ENCODE results near the gene CDK5. TPM values are rescaled to one million over a fixed set of nuclear protein-coding genes. Genes with fewer than 3 reads are reported as not detected.
A peak's percentile ranks its signal among the peaks of the same experiment; 100 is the strongest.

CDK5 gene
- total RNA-seq, 1 experiment from 2014 or later = 23.8 TPM

- intact Hi-C loops (cut with micrococcal nuclease; ENCODE audit: unreplicated experiment) = no loop called here
- POLR2A ChIA-PET = no interaction called here
These were observed 7.3 kb upstream of the CDK5 start for GRCh38 chr7:151064993-151065392.

GRCh38 chr7:151064454-151064853, 6.8 kb upstream of the CDK5 start:
- no peaks in the 10 kb centered on the region for H3K27me3 Mint-ChIP-seq (ENCODE audit: insufficient read depth, unreplicated experiment)
- peaks cover 40% of the 10 kb centered on the region for H3K4me1 ChIP-seq
- no peak for TF ChIP-seq CTCF (IDR thresholded peaks at IDR 0.05; ENCODE audit: insufficient read depth in 1 of 2, low read depth in 1 of 2, low read length in 1 of 2, severe bottlenecking in 1 of 2, unreplicated experiment in 1 of 2)
- H3K4me3 ChIP-seq (ENCODE audit: low read depth, low read length) = no peak overlapping the region
- no peaks in the 10 kb centered on the region for H3K9me3 Mint-ChIP-seq (ENCODE audit: unreplicated experiment)
- no peak for DNase-seq
- H3K36me3 Mint-ChIP-seq (ENCODE audit: insufficient read depth, unreplicated experiment) = peaks cover 73% of the 10 kb centered on the region
- H3K4me3 Mint-ChIP-seq (ENCODE audit: unreplicated experiment) = no peak overlapping the region
- ChIA-PET POLR2A (no interaction called here), CTCF (no interaction called here)
- no peaks in the 10 kb centered on the region for H3K9me3 ChIP-seq
- intact Hi-C loops (cut with micrococcal nuclease; ENCODE audit: unreplicated experiment) = no loop called here
- BruUV-seq (replicated peaks) = no TSS peak
- H3K27ac Mint-ChIP-seq (ENCODE audit: unreplicated experiment) = no peak overlapping the region
- H3K4me1 Mint-ChIP-seq (ENCODE audit: low read depth, unreplicated experiment) = peaks cover 14% of the 10 kb centered on the region
- H3K27me3 ChIP-seq (replicated peaks; ENCODE audit: control insufficient read depth, insufficient read depth, low read length) = no peaks in the 10 kb centered on the region
- peaks cover 5% of the 10 kb centered on the region for H3K36me3 ChIP-seq (ENCODE audit: control insufficient read depth, insufficient read depth, low read length)

More at GRCh38 chr7:151064993-151065392, 7.3 kb upstream of the CDK5 start:
- no TSS peak for BruUV-seq (replicated peaks)
- no peaks in the 10 kb centered on the region for H3K27me3 Mint-ChIP-seq (ENCODE audit: insufficient read depth, unreplicated experiment)
- no peak for TF ChIP-seq CTCF (IDR thresholded peaks at IDR 0.05; ENCODE audit: insufficient read depth in 1 of 2, low read depth in 1 of 2, low read length in 1 of 2, severe bottlenecking in 1 of 2, unreplicated experiment in 1 of 2)
- Histone ChIP-seq H3K4me1 (peaks cover 40% of the 10 kb centered on the region), H3K27me3 (replicated peaks; ENCODE audit: control insufficient read depth, insufficient read depth, low read length) (no peaks in the 10 kb centered on the region), H3K36me3 (ENCODE audit: control insufficient read depth, insufficient read depth, low read length) (peaks cover 6% of the 10 kb centered on the region), H3K4me3 (ENCODE audit: low read depth, low read length) (no peak overlapping the region), H3K9me3 (no peaks in the 10 kb centered on the region)
- peaks cover 75% of the 10 kb centered on the region for H3K36me3 Mint-ChIP-seq (ENCODE audit: insufficient read depth, unreplicated experiment)
- DNase-seq = no peak
- CTCF ChIA-PET = no interaction called here
- H3K27ac Mint-ChIP-seq (ENCODE audit: unreplicated experiment) = no peak overlapping the region
- peaks cover 14% of the 10 kb centered on the region for H3K4me1 Mint-ChIP-seq (ENCODE audit: low read depth, unreplicated experiment)
- no peak overlapping the region for H3K4me3 Mint-ChIP-seq (ENCODE audit: unreplicated experiment)
- H3K9me3 Mint-ChIP-seq (ENCODE audit: unreplicated experiment) = no peaks in the 10 kb centered on the region

- H3K27me3 Mint-ChIP-seq (ENCODE audit: insufficient read depth, unreplicated experiment) = no peaks in the 10 kb centered on the region
- intact Hi-C loops (cut with micrococcal nuclease; ENCODE audit: unreplicated experiment) = no loop called here
- peak overlapping the region; percentile 95 for H3K4me3 Mint-ChIP-seq (ENCODE audit: unreplicated experiment)
- ChIA-PET POLR2A (interaction anchor here (0.6 to 2.1 kb wide), 9 partner anchors 8 to 178 kb away, joined by 3 to 25 read pairs (median 6); partner anchors contain the start of genes ABCB8, FASTK and TMUB1), CTCF (interaction anchor here (0.6 to 2.0 kb wide), 10 partner anchors 18 to 189 kb away, joined by 3 to 21 read pairs (median 6); partner anchors contain the start of genes ABCB8 and FASTK)
- H3K9me3 Mint-ChIP-seq (ENCODE audit: unreplicated experiment) = no peaks in the 10 kb centered on the region
- no peaks in the 10 kb centered on the region for H3K27me3 ChIP-seq (replicated peaks; ENCODE audit: control insufficient read depth, insufficient read depth, low read length)
- TF ChIP-seq CTCF (IDR thresholded peaks at IDR 0.05; ENCODE audit: insufficient read depth in 1 of 2, low read depth in 1 of 2, low read length in 1 of 2, severe bottlenecking in 1 of 2, unreplicated experiment in 1 of 2) = no peak
- H3K36me3 ChIP-seq (ENCODE audit: control insufficient read depth, insufficient read depth, low read length) = peaks cover 5% of the 10 kb centered on the region
- peak; percentile 60 to 74 for DNase-seq
- peak overlapping the region; percentile 61 for H3K4me3 ChIP-seq (ENCODE audit: low read depth, low read length)
- H3K4me1 Mint-ChIP-seq (ENCODE audit: low read depth, unreplicated experiment) = peaks cover 14% of the 10 kb centered on the region
- H3K27ac Mint-ChIP-seq (ENCODE audit: unreplicated experiment) = peak overlapping the region; percentile 51
- peaks cover 37% of the 10 kb centered on the region for H3K4me1 ChIP-seq
- H3K9me3 ChIP-seq = no peaks in the 10 kb centered on the region
- BruUV-seq (replicated peaks) = no TSS peak
- H3K36me3 Mint-ChIP-seq (ENCODE audit: insufficient read depth, unreplicated experiment) = peaks cover 67% of the 10 kb centered on the region
These were observed 5.5 kb upstream of the CDK5 start for GRCh38 chr7:151063212-151063561.
